Fibroblast of lung (primary cell): ENCODE measurements around the gene PRDX2. TPM values are rescaled to one million over a fixed set of nuclear protein-coding genes. Genes with fewer than 3 reads are reported as not detected.

Experiments
- DNase-seq, 2 donors: peaks; one replicate each; pipeline versions ENCODE4 v3.0.0 to v3.0.0-alpha.2; 2010; ENCODE audit warnings: low read depth in 2 of 2
- H2AFZ ChIP-seq: 2 replicates; pipeline ENCODE4 v1.5.1; 2012; ENCODE audit warnings: low read length, control low read depth, inconsistent platforms
- H3K27ac ChIP-seq: 2 replicates; pipeline ENCODE4 v1.5.1; 2011; ENCODE audit warnings: low read length, control low read depth; ENCODE audit not compliant: insufficient read depth
- H3K27me3 ChIP-seq: 2 replicates; pipeline ENCODE4 v1.5.1; 2011; ENCODE audit warnings: mild to moderate bottlenecking, low read length; ENCODE audit not compliant: control insufficient read depth, insufficient read depth
- H3K36me3 ChIP-seq: 2 replicates; pipeline ENCODE4 v1.5.1; 2011; ENCODE audit warnings: low read length; ENCODE audit not compliant: control insufficient read depth, insufficient read depth
- H3K4me1 ChIP-seq: 2 replicates; pipeline ENCODE4 v1.5.1; 2011; ENCODE audit warnings: low read length; ENCODE audit not compliant: control insufficient read depth, insufficient read depth; ENCODE audit errors: extremely low read depth
- H3K4me2 ChIP-seq: 2 replicates; pipeline ENCODE4 v1.5.1; 2011; ENCODE audit warnings: low read length, control low read depth; ENCODE audit not compliant: insufficient read depth; ENCODE audit errors: extremely low read depth
- H3K4me3 ChIP-seq, 4 experiments: fragments of 200-600 bp in 1 of 4; sonication (generic) in 1 of 4; replicated peaks in 1 of 4; 2 replicates each; pipeline ENCODE4 v1.5.1; 2011 to 2016; ENCODE audit warnings: low read length in 4 of 4, low read depth in 3 of 4, mild to moderate bottlenecking in 3 of 4, control low read depth in 2 of 4, inconsistent platforms in 1 of 4, mixed read lengths in 1 of 4; ENCODE audit not compliant: insufficient read depth in 1 of 4; ENCODE audit errors: control extremely low read depth in 1 of 4
- H3K79me2 ChIP-seq: 2 replicates; pipeline ENCODE4 v1.5.1; 2012; ENCODE audit warnings: mild to moderate bottlenecking, low read length, inconsistent platforms; ENCODE audit not compliant: control insufficient read depth, insufficient read depth
- H3K9ac ChIP-seq: 2 replicates; pipeline ENCODE4 v1.5.1; 2011; ENCODE audit warnings: mild to moderate bottlenecking, low read length, control low read depth; ENCODE audit not compliant: insufficient read depth
- H3K9me3 ChIP-seq: 2 replicates; pipeline ENCODE4 v1.5.1; 2012; ENCODE audit warnings: low read depth, low read length; ENCODE audit not compliant: control insufficient read depth, insufficient read depth
- H4K20me1 ChIP-seq: 2 replicates; pipeline ENCODE4 v1.5.1; 2011; ENCODE audit warnings: low read length; ENCODE audit not compliant: control insufficient read depth, insufficient read depth; ENCODE audit errors: extremely low read depth
- CTCF ChIP-seq, 2 donors: IDR thresholded peaks in 1 of 2; conservative IDR thresholded peaks in 1 of 2; 1 replicate in 1 of 2; 2 replicates in 1 of 2; pipeline ENCODE4 v1.5.1; 2011 to 2012; ENCODE audit warnings: low read length in 2 of 2, control low read depth in 1 of 2, inconsistent platforms in 1 of 2, low read depth in 1 of 2, mild to moderate bottlenecking in 1 of 2
- EZH2 ChIP-seq: IDR thresholded peaks from 2 replicates; pipeline ENCODE4 v1.5.1; 2012; ENCODE audit warnings: low read length, control low read depth, mild to moderate bottlenecking; ENCODE audit errors: missing control alignments
- polyA plus RNA-seq, 2 donors: library from polyadenylated mRNA; depleted of rRNA in 1 of 2; stranded (reverse) in 1 of 2; unstranded in 1 of 2; fragments of >200 nt; gene quantifications; 2 replicates each; pipeline ENCODE4 v1.2.1, GENCODE V29; 2011 to 2012; ENCODE audit warnings: missing spikeins in 1 of 2
- total RNA-seq: library from RNA; depleted of rRNA; stranded (reverse); fragments of >200 nt; gene quantifications from 2 replicates; pipeline ENCODE4 v1.2.1, GENCODE V29; 2014

Gene PRDX2
- total and polyA plus RNA-seq, 2 donors (not counting 1 experiment from before 2014, with no cell fraction given) = 186 to 228 TPM

- Histone ChIP-seq H3K9ac (no peak within 1 kb of the TSS), H3K4me3 (no peak within 1 kb of the TSS), H2AFZ (no peak within 1 kb of the TSS), H3K4me1 (peaks cover 6% of the 10 kb centered on the region), H3K36me3 (peaks cover 7% of the 10 kb centered on the region), H3K79me2 (no peaks in the 10 kb centered on the region), H3K27me3 (peaks cover 16% of the 10 kb centered on the region), H4K20me1 (no peaks in the 10 kb centered on the region), H3K9me3 (no peaks in the 10 kb centered on the region), H3K27ac (no peak within 1 kb of the TSS), H3K4me2 (no peak within 1 kb of the TSS)
- no peak for TF ChIP-seq CTCF (conservative IDR thresholded peaks at IDR 0.05 in 1 of 2, IDR thresholded peaks at IDR 0.05 in 1 of 2; ENCODE audit: low read depth in 1 of 2, low read length in 2 of 2)
- DNase-seq = no peak
Observed at GRCh38 chr19:12751635-12752034, 50.0 kb downstream of the PRDX2 start, which contains the start of gene BEST2. TSS of gene BEST2 (plus strand) at chr19:12751791. CDS start at chr19:12752593, 802 bp downstream.

GRCh38 chr19:12750851-12751250 is 50.7 kb downstream of the PRDX2 start:
- Histone ChIP-seq H2AFZ (no peak overlapping the region), H3K27ac (no peak overlapping the region), H3K9me3 (no peaks in the 10 kb centered on the region), H3K36me3 (peaks cover 9% of the 10 kb centered on the region), H3K4me2 (no peak overlapping the region), H3K79me2 (no peaks in the 10 kb centered on the region), H3K9ac (no peak overlapping the region), H3K27me3 (peaks cover 16% of the 10 kb centered on the region), H4K20me1 (no peaks in the 10 kb centered on the region), H3K4me1 (peaks cover 6% of the 10 kb centered on the region), H3K4me3 (no peak overlapping the region)
- DNase-seq = peak in 1 of 2 donors; percentile 49
- no peak for TF ChIP-seq CTCF (conservative IDR thresholded peaks at IDR 0.05 in 1 of 2, IDR thresholded peaks at IDR 0.05 in 1 of 2; ENCODE audit: low read depth in 1 of 2, low read length in 2 of 2)
- TF ChIP-seq EZH2 = peak; percentile 5

- TF ChIP-seq EZH2 (no peak), CTCF (conservative IDR thresholded peaks at IDR 0.05 in 1 of 2, IDR thresholded peaks at IDR 0.05 in 1 of 2; ENCODE audit: low read depth in 1 of 2, low read length in 2 of 2) (no peak)
- no peaks in the 10 kb centered on the region for H3K9me3 ChIP-seq
- no peak overlapping the region for H3K9ac ChIP-seq
- no peak overlapping the region for H2AFZ ChIP-seq
- no peaks in the 10 kb centered on the region for H4K20me1 ChIP-seq
- no peak overlapping the region for H3K4me3 ChIP-seq
- peak; percentile 41 to 44 for DNase-seq
- H3K27ac ChIP-seq = no peak overlapping the region
- no peak overlapping the region for H3K4me2 ChIP-seq
- peaks cover 16% of the 10 kb centered on the region for H3K27me3 ChIP-seq
- no peaks in the 10 kb centered on the region for H3K79me2 ChIP-seq
- peaks cover 6% of the 10 kb centered on the region for H3K4me1 ChIP-seq
- peaks cover 16% of the 10 kb centered on the region for H3K36me3 ChIP-seq
Observed at GRCh38 chr19:12749938-12750521, 51.6 kb downstream of the PRDX2 start.
